Thyroid gland (tissue), 4 donors: ENCODE measurements around the gene STAG1. TPM values are rescaled to one million over a fixed set of nuclear protein-coding genes. Genes with fewer than 3 reads are reported as not detected.

ENCODE experiments used
- DNase-seq, 2 donors: peaks; one replicate each; pipeline ENCODE4 v3.0.0-alpha.2; 2019
- H3K27ac ChIP-seq, 3 donors: fragments of 200-600 bp; sonication (generic); 1 replicate in 2 of 3; 2 replicates in 1 of 3; pipeline ENCODE4 v1.5.1; 2016 to 2019; ENCODE audit warnings: mild to moderate bottlenecking in 1 of 3, moderate library complexity in 1 of 3
- H3K27me3 ChIP-seq: fragments of 200-600 bp; sonication (generic); one replicate; pipeline ENCODE4 v1.5.1; 2019
- H3K36me3 ChIP-seq, 2 donors: fragments of 200-600 bp; sonication (generic); one replicate each; pipeline ENCODE4 v1.5.1; 2016 to 2019
- H3K4me1 ChIP-seq, 2 donors: fragments of 200-600 bp; sonication (generic); one replicate each; pipeline ENCODE4 v1.5.1; 2017 to 2019
- H3K4me3 ChIP-seq, 3 donors: fragments of 200-600 bp; sonication (generic); replicated peaks in 1 of 3; 1 replicate in 2 of 3; 2 replicates in 1 of 3; pipeline ENCODE4 v1.5.1; 2016; ENCODE audit warnings: mild to moderate bottlenecking in 1 of 3
- H3K9me3 ChIP-seq: fragments of 200-600 bp; sonication (generic); one replicate; pipeline ENCODE4 v1.5.1; 2017
- POLR2A ChIP-seq, 2 donors: fragments of 450-650 bp; IDR thresholded peaks; one replicate each; pipeline ENCODE4 v1.6.1; 2017; ENCODE audit warnings: antibody characterized with exemption in 2 of 2, mild to moderate bottlenecking in 2 of 2, moderate library complexity in 1 of 2
- WGBS, 2 donors: methylation state at CpG; one replicate each; pipeline ENCODE4 v1.1.5; 2017; 5-methylcytosine and 5-hydroxymethylcytosine counted together
- intact Hi-C: fragments of 100-400 bp; cut with DNase I; formaldehyde crosslinking; loops from one replicate; pipeline ENCODE4 v1.15.1; 2023
- total RNA-seq, 4 donors: library from RNA; depleted of rRNA; stranded (reverse); fragments of >200 nt; gene quantifications; one replicate each; pipeline ENCODE4 v1.2.3, GENCODE V29; 2016
- TF ChIP-seq, protein P1 (sequence below), 6 experiments: fragments of 200-600 bp in 3 of 6; fragments of 450-650 bp in 3 of 6; sonication (generic) in 3 of 6; IDR thresholded peaks; one replicate each; pipeline ENCODE4 v1.5.1; 2016 to 2019; ENCODE audit warnings: antibody characterized with exemption in 6 of 6, mild to moderate bottlenecking in 2 of 6, inconsistent platforms in 1 of 6, moderate library complexity in 1 of 6

STAG1 gene
- total RNA-seq, 4 donors from 2014 or later = 50.5 to 68.8 (median 54.4) TPM

DNA sequence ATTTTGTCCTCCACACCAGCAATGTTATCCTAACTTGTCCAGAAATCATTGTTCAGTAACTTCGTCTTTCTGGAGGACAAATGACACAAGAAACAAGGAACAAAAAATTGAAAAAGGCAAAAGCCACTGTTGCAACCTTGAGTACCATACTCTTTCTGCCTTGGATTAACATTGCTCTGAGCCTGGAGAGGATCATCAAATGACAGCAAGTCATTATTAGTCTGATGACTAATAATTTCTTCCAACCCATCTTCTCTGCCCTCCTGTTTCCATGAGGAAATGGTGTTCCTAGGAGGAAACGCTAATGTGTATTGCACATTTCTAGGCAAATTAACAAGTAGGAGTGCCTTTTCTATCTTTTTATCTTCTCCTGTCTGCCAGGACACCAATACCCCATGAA is 348.1 kb downstream of the STAG1 start:
- no peak for DNase-seq
- Histone ChIP-seq H3K27ac (no peak overlapping the region), H3K27me3 (no peaks in the 10 kb centered on the region), H3K9me3 (no peaks in the 10 kb centered on the region), H3K4me1 (no peaks in the 10 kb centered on the region), H3K36me3 (no peaks in the 10 kb centered on the region), H3K4me3 (no peak overlapping the region)
- intact Hi-C loops = no loop called here
- no peak for TF ChIP-seq POLR2A (IDR thresholded peaks at IDR 0.05)
- TF ChIP-seq, protein P1, sequence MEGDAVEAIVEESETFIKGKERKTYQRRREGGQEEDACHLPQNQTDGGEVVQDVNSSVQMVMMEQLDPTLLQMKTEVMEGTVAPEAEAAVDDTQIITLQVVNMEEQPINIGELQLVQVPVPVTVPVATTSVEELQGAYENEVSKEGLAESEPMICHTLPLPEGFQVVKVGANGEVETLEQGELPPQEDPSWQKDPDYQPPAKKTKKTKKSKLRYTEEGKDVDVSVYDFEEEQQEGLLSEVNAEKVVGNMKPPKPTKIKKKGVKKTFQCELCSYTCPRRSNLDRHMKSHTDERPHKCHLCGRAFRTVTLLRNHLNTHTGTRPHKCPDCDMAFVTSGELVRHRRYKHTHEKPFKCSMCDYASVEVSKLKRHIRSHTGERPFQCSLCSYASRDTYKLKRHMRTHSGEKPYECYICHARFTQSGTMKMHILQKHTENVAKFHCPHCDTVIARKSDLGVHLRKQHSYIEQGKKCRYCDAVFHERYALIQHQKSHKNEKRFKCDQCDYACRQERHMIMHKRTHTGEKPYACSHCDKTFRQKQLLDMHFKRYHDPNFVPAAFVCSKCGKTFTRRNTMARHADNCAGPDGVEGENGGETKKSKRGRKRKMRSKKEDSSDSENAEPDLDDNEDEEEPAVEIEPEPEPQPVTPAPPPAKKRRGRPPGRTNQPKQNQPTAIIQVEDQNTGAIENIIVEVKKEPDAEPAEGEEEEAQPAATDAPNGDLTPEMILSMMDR (IDR thresholded peaks at IDR 0.05) = no peak
- WGBS, 2 donors = 87 to 94% methylated on average over 2 of the region's 2 CpGs

DNA sequence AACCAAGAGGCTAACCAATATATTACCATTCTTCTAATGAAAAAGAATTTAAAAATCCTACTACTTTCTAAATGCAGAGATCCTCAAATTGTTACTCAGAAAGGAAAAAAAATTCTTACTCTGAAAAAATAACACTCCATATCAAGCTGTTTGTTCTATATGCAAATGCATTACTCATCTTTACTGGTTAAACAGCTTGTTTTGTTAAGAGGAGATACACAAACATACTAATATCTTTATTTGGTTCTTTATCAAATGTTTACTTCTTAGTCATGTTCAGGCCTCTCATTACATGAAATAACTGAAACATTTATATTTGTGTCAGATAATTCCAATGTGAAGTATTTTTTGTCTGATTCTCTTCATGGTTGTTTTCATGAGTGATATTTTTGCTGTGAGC is 355.3 kb downstream of the STAG1 start:
- H3K4me1 ChIP-seq = no peaks in the 10 kb centered on the region
- H3K9me3 ChIP-seq = no peaks in the 10 kb centered on the region
- TF ChIP-seq, protein P1 (IDR thresholded peaks at IDR 0.05) = no peak
- no peak for TF ChIP-seq POLR2A (IDR thresholded peaks at IDR 0.05)
- intact Hi-C loops = no loop called here
- no peak overlapping the region for H3K4me3 ChIP-seq
- H3K27ac ChIP-seq = no peak overlapping the region
- no peak for DNase-seq
- H3K27me3 ChIP-seq = no peaks in the 10 kb centered on the region
- H3K36me3 ChIP-seq = no peaks in the 10 kb centered on the region

DNA sequence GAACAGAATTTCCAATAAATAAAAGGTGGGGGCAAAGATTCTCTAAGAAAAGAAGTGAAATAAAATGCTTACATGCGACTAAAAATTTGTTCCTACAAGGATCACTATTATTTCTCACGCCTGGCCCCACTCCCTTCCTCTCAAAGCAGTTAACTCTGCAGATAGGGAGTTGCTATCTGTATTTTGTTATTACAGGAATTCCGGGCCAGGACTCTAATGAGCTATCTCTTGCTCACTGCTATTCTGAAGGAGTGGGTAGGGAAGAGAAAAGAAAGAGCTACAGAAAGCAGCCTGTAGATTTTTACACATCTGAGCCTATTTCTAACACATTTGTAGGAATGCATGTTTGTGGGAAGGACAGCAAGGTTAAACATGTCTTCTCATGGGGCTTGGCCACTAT is 361.6 kb downstream of the STAG1 start:
- DNase-seq = no peak
- TF ChIP-seq, protein P1 (IDR thresholded peaks at IDR 0.05) = no peak
- TF ChIP-seq POLR2A (IDR thresholded peaks at IDR 0.05) = no peak
- 84 to 87% methylated on average over 3 of the region's 3 CpGs for WGBS, 2 donors
- Histone ChIP-seq H3K9me3 (no peaks in the 10 kb centered on the region), H3K27me3 (no peaks in the 10 kb centered on the region), H3K27ac (no peak overlapping the region), H3K4me1 (no peaks in the 10 kb centered on the region), H3K36me3 (no peaks in the 10 kb centered on the region), H3K4me3 (no peak overlapping the region)
- intact Hi-C loops = loop anchor here (5.0 kb wide), 1 partner anchor 362 kb away; the partner anchor contains the start of gene STAG1

DNA sequence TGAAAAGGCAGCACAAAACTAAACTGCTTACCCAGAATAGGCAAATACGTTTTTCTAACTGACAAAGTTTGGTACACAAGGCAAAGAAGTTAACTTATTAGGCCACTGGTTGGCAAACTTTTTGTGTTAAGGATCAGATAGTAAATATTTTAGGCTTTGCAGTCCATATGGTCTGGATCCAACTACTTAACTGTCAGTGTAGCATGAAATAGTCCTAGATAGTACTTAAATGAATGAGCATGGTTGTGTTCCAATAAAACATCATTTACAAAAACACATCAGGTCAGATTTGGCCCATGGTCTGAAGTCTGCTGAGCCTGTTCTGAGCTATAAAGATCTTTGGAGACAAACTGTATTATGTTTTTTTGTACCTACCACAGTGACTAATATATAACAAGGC is 365.1 kb downstream of the STAG1 start:
- no peak for DNase-seq
- H3K27me3 ChIP-seq = no peaks in the 10 kb centered on the region
- TF ChIP-seq POLR2A (IDR thresholded peaks at IDR 0.05) = no peak
- TF ChIP-seq, protein P1 (IDR thresholded peaks at IDR 0.05) = no peak
- no peak overlapping the region for H3K4me3 ChIP-seq
- no peak overlapping the region for H3K27ac ChIP-seq
- H3K4me1 ChIP-seq = no peaks in the 10 kb centered on the region
- WGBS, 2 donors = 67 to 72% methylated on average over 1 of the region's 1 CpG
- no peaks in the 10 kb centered on the region for H3K36me3 ChIP-seq
- no peaks in the 10 kb centered on the region for H3K9me3 ChIP-seq
- intact Hi-C loops = loop anchor here (5.0 kb wide), 1 partner anchor 625 kb away; no protein-coding TSS in a partner anchor

DNA sequence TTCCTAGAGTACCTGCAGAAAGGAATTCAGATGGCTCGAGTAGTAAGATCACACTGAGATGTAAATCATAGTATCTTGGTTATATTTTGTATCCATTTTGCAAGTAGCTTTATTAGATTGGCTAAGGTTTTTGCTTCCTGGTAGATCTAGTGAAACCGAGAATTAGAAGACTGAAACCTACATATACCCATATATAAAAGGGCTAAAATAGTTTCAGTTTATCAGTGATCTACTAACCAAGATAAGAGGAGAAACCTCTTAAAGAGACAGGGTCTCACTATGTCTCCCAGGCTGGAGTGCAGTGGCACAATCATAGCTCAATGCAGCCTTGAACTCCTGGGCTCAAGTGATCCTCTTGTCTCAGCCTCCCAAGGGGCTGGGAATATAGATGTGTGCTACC is 366.7 kb downstream of the STAG1 start:
- Histone ChIP-seq H3K36me3 (no peaks in the 10 kb centered on the region), H3K4me1 (no peaks in the 10 kb centered on the region), H3K4me3 (no peak overlapping the region), H3K9me3 (no peaks in the 10 kb centered on the region), H3K27ac (no peak overlapping the region), H3K27me3 (no peaks in the 10 kb centered on the region)
- TF ChIP-seq POLR2A (IDR thresholded peaks at IDR 0.05) = no peak
- TF ChIP-seq, protein P1 (IDR thresholded peaks at IDR 0.05) = no peak
- intact Hi-C loops = loop anchor here (5.0 kb wide), 1 partner anchor 627 kb away; no protein-coding TSS in a partner anchor
- 94 to 96% methylated on average over 2 of the region's 2 CpGs for WGBS, 2 donors
- no peak for DNase-seq
